ENCODE results near the gene MTARC2.

MTARC2 gene

GRCh38 chr1:220701974-220702373 lies 46.1 kb upstream of the MTARC2 start:
- H3K4me3 ChIP-seq (replicated peaks; ENCODE audit: insufficient read depth, low read length), result no peak overlapping the region
- DNase-seq (ENCODE audit: low read depth in 1 of 2, low spot score in 1 of 2), result peak in 1 of 2 experiments; percentile 44
- peak; percentile 21; the same call in 1 of the 2 replicates for TF ChIP-seq SPI1 (IDR thresholded peaks at IDR 0.05; ENCODE audit: borderline replicate concordance, low read depth)
- no peak for TF ChIP-seq REST (IDR thresholded peaks at IDR 0.05; ENCODE audit: insufficient replicate concordance, low read depth)
- TF ChIP-seq POLR2AphosphoS5 (IDR thresholded peaks at IDR 0.05; ENCODE audit: low read depth), result peak; percentile 78
- peaks cover 2% of the 10 kb centered on the region for H3K27me3 ChIP-seq (ENCODE audit: insufficient read depth, poor library complexity, severe bottlenecking)
- H3K27ac ChIP-seq (replicated peaks), result no peak overlapping the region

- DNase-seq (ENCODE audit: low read depth in 1 of 2, low spot score in 1 of 2), result no peak
- TF ChIP-seq SPI1 (IDR thresholded peaks at IDR 0.05; ENCODE audit: borderline replicate concordance, low read depth) (no peak), REST (IDR thresholded peaks at IDR 0.05; ENCODE audit: insufficient replicate concordance, low read depth) (no peak), POLR2AphosphoS5 (IDR thresholded peaks at IDR 0.05; ENCODE audit: low read depth) (no peak), GABPA (IDR thresholded peaks at IDR 0.05; ENCODE audit: low read depth) (no peak), CTCF (IDR thresholded peaks at IDR 0.05; ENCODE audit: insufficient read depth, low read length) (no peak)
- Histone ChIP-seq H3K27me3 (ENCODE audit: insufficient read depth, poor library complexity, severe bottlenecking) (peaks cover 2% of the 10 kb centered on the region), H3K4me3 (replicated peaks; ENCODE audit: insufficient read depth, low read length) (no peak overlapping the region), H3K27ac (replicated peaks) (no peak overlapping the region)
Measured at GRCh38 chr1:220702733-220703270, 45.3 kb upstream of the MTARC2 start.

- no peak for DNase-seq (ENCODE audit: low read depth in 1 of 2, low spot score in 1 of 2)
- H3K27ac ChIP-seq (replicated peaks), result no peak overlapping the region
- H3K4me3 ChIP-seq (replicated peaks; ENCODE audit: insufficient read depth, low read length), result no peak overlapping the region
- TF ChIP-seq SPI1 (IDR thresholded peaks at IDR 0.05; ENCODE audit: borderline replicate concordance, low read depth), result peak; percentile 58; the same call in 1 of the 2 replicates
- TF ChIP-seq GABPA (IDR thresholded peaks at IDR 0.05; ENCODE audit: low read depth), result no peak
- no peak for TF ChIP-seq REST (IDR thresholded peaks at IDR 0.05; ENCODE audit: insufficient replicate concordance, low read depth)
- H3K27me3 ChIP-seq (ENCODE audit: insufficient read depth, poor library complexity, severe bottlenecking), result peaks cover 2% of the 10 kb centered on the region
Measured at GRCh38 chr1:220703305-220703704, 44.8 kb upstream of the MTARC2 start.

GRCh38 chr1:220705782-220706181 lies 42.3 kb upstream of the MTARC2 start:
- TF ChIP-seq CTCF (IDR thresholded peaks at IDR 0.05; ENCODE audit: insufficient read depth, low read length) (no peak), REST (IDR thresholded peaks at IDR 0.05; ENCODE audit: insufficient replicate concordance, low read depth) (no peak), POLR2AphosphoS5 (IDR thresholded peaks at IDR 0.05; ENCODE audit: low read depth) (no peak), SPI1 (IDR thresholded peaks at IDR 0.05; ENCODE audit: borderline replicate concordance, low read depth) (no peak)
- no peak overlapping the region for H3K4me3 ChIP-seq (replicated peaks; ENCODE audit: insufficient read depth, low read length)
- no peak for DNase-seq (ENCODE audit: low read depth in 1 of 2, low spot score in 1 of 2)
- no peaks in the 10 kb centered on the region for H3K27me3 ChIP-seq (ENCODE audit: insufficient read depth, poor library complexity, severe bottlenecking)
- H3K27ac ChIP-seq (replicated peaks), result no peak overlapping the region

All from HL-60 (cell line).